AG10803 (cell line): ENCODE results near the gene CELF6.
A peak's percentile ranks its signal among the peaks of the same experiment; 100 is the strongest.

Experiments
- DNase-seq: peaks from one replicate; pipeline ENCODE4 v3.0.0; 2010; ENCODE audit warnings: low read depth
- H3K4me3 ChIP-seq: 2 replicates; pipeline ENCODE4 v1.5.1; 2011; ENCODE audit warnings: mild to moderate bottlenecking, low read length, control low read depth
- CTCF ChIP-seq: conservative IDR thresholded peaks from 2 replicates; pipeline ENCODE4 v1.5.1; 2011; ENCODE audit warnings: mild to moderate bottlenecking, low read length, control low read depth, inconsistent platforms

The CELF6 gene

GRCh38 chr15:72319360-72319984 lies 485 bp downstream of the CELF6 start:
- DNase-seq: peak; percentile 45
- TF ChIP-seq CTCF: no peak
- peak overlapping the region; percentile 65 for H3K4me3 ChIP-seq

GRCh38 chr15:72318408-72318942 lies 1.5 kb downstream of the CELF6 start:
- TF ChIP-seq CTCF: no peak
- DNase-seq: no peak
- no peak overlapping the region for H3K4me3 ChIP-seq

- no peak for DNase-seq
- no peak for TF ChIP-seq CTCF
- no peak overlapping the region for H3K4me3 ChIP-seq
These were observed 4.1 kb downstream of the CELF6 start for GRCh38 chr15:72315706-72316370.

GRCh38 chr15:72313881-72314280 lies 6.1 kb downstream of the CELF6 start:
- H3K4me3 ChIP-seq: no peak overlapping the region
- TF ChIP-seq CTCF: no peak
- DNase-seq: no peak

GRCh38 chr15:72313448-72313840 lies 6.5 kb downstream of the CELF6 start:
- no peak overlapping the region for H3K4me3 ChIP-seq
- TF ChIP-seq CTCF: no peak
- DNase-seq: no peak

GRCh38 chr15:72312605-72313447 lies 7.1 kb downstream of the CELF6 start:
- no peak overlapping the region for H3K4me3 ChIP-seq
- peak; percentile 73 for DNase-seq
- peak; percentile 90 for TF ChIP-seq CTCF
